Keratinocyte (primary cell): ENCODE measurements around the gene C4BPA. TPM values are rescaled to one million over a fixed set of nuclear protein-coding genes. Genes with fewer than 3 reads are reported as not detected.

ENCODE experiments used
- DNase-seq: peaks from one replicate; pipeline ENCODE4 v3.0.0-alpha.2; 2011; ENCODE audit warnings: low read depth, missing footprints, low spot score
- FAIRE-seq: peaks from 2 replicates; lab custom pipeline; 2011; peaks lifted over from hg19 to GRCh38; lab: Jason Lieb, UNC
- H2AFZ ChIP-seq: 2 replicates; pipeline ENCODE4 v1.6.0; 2012; ENCODE audit warnings: low read length, control low read depth, inconsistent platforms; ENCODE audit not compliant: control insufficient read depth
- H3K27ac ChIP-seq: 2 replicates; pipeline ENCODE4 v1.5.1; 2011; ENCODE audit warnings: low read length; ENCODE audit not compliant: control insufficient read depth, insufficient read depth
- H3K27me3 ChIP-seq: 3 replicates; pipeline ENCODE4 v1.6.0; 2011; ENCODE audit warnings: low read length; ENCODE audit not compliant: control insufficient read depth, insufficient read depth; ENCODE audit errors: extremely low read depth
- H3K36me3 ChIP-seq, 2 experiments: 2 replicates in 1 of 2; 3 replicates in 1 of 2; pipeline ENCODE4 v1.5.1; 2011; ENCODE audit warnings: low read length in 2 of 2, mild to moderate bottlenecking in 1 of 2; ENCODE audit not compliant: control insufficient read depth in 2 of 2, insufficient read depth in 2 of 2; ENCODE audit errors: extremely low read depth in 1 of 2
- H3K4me1 ChIP-seq: 3 replicates; pipeline ENCODE4 v1.5.1; 2011; ENCODE audit warnings: low read length; ENCODE audit not compliant: control insufficient read depth, insufficient read depth; ENCODE audit errors: extremely low read depth
- H3K4me2 ChIP-seq: 3 replicates; pipeline ENCODE4 v1.6.0; 2011; ENCODE audit warnings: low read depth, low read length; ENCODE audit not compliant: control insufficient read depth, insufficient read depth; ENCODE audit errors: extremely low read depth
- H3K4me3 ChIP-seq, 3 experiments: fragments of 200-600 bp in 1 of 3; sonication (generic) in 1 of 3; 2 replicates in 2 of 3; 3 replicates in 1 of 3; pipeline ENCODE4 v1.5.1; 2011 to 2016; ENCODE audit warnings: low read length in 3 of 3, mild to moderate bottlenecking in 3 of 3, control low read depth in 2 of 3, inconsistent platforms in 1 of 3, low read depth in 1 of 3, mixed read lengths in 1 of 3, mixed run types in 1 of 3, moderate library complexity in 1 of 3; ENCODE audit not compliant: control insufficient read depth in 2 of 3, insufficient read depth in 2 of 3; ENCODE audit errors: extremely low read depth in 1 of 3
- H3K79me2 ChIP-seq: 2 replicates; pipeline ENCODE4 v1.6.0; 2012; ENCODE audit warnings: low read length; ENCODE audit not compliant: control insufficient read depth, insufficient read depth
- H3K9ac ChIP-seq: 3 replicates; pipeline ENCODE4 v1.6.0; 2011; ENCODE audit warnings: low read length; ENCODE audit not compliant: control insufficient read depth, insufficient read depth; ENCODE audit errors: extremely low read depth
- H3K9me1 ChIP-seq: 3 replicates; pipeline ENCODE4 v1.6.0; 2011; ENCODE audit warnings: low read length; ENCODE audit not compliant: control insufficient read depth, insufficient read depth; ENCODE audit errors: extremely low read depth
- H3K9me3 ChIP-seq: 2 replicates; pipeline ENCODE4 v1.5.1; 2012; ENCODE audit warnings: low read depth, low read length; ENCODE audit not compliant: control insufficient read depth
- H4K20me1 ChIP-seq: 3 replicates; pipeline ENCODE4 v1.6.0; 2011; ENCODE audit warnings: low read length; ENCODE audit not compliant: control insufficient read depth, insufficient read depth; ENCODE audit errors: extremely low read depth
- CTCF ChIP-seq, 3 experiments: IDR thresholded peaks in 1 of 3; conservative IDR thresholded peaks in 1 of 3; optimal IDR thresholded peaks in 1 of 3; 2 replicates in 2 of 3; 3 replicates in 1 of 3; pipeline versions ENCODE3 to v1.5.1; 2011; ENCODE audit warnings: low read length in 3 of 3, mild to moderate bottlenecking in 3 of 3, moderate library complexity in 2 of 3, control low read depth in 1 of 3, inconsistent platforms in 1 of 3; ENCODE audit not compliant: insufficient read depth in 2 of 3; ENCODE audit errors: extremely low read depth in 1 of 3
- EZH2 ChIP-seq: IDR thresholded peaks from one replicate; pipeline ENCODE4 v1.6.1; 2012; ENCODE audit warnings: inconsistent platforms, mild to moderate bottlenecking, low read length, moderate library complexity
- dilution Hi-C: fragments of 300-500 bp; cut with MboI; formaldehyde crosslinking; loops from one replicate; pipeline ENCODE4 v1.7.0; 2020; ENCODE audit warnings: low sequenced_read_pairs; ENCODE audit not compliant: extremely low pct_ligation_motif_present
- polyA plus RNA-seq, 5 experiments: library from polyadenylated mRNA; depleted of rRNA in 3 of 5; stranded (reverse) in 3 of 5; stranded (forward) in 1 of 5; unstranded in 1 of 5; fragments of >200 nt; gene quantifications; 1 replicate in 1 of 5; 2 replicates in 3 of 5; 3 replicates in 1 of 5; pipeline versions ENCODE4 v1.2.1 to v1.2.3, GENCODE V29; 2011 to 2012; ENCODE audit warnings: missing spikeins in 2 of 5, low read depth in 1 of 5, low replicate concordance in 1 of 5

C4BPA gene
- polyA plus RNA-seq, 1 donor (not counting 4 experiments of a cell fraction or from before 2014, with no cell fraction given) = not detected

DNA sequence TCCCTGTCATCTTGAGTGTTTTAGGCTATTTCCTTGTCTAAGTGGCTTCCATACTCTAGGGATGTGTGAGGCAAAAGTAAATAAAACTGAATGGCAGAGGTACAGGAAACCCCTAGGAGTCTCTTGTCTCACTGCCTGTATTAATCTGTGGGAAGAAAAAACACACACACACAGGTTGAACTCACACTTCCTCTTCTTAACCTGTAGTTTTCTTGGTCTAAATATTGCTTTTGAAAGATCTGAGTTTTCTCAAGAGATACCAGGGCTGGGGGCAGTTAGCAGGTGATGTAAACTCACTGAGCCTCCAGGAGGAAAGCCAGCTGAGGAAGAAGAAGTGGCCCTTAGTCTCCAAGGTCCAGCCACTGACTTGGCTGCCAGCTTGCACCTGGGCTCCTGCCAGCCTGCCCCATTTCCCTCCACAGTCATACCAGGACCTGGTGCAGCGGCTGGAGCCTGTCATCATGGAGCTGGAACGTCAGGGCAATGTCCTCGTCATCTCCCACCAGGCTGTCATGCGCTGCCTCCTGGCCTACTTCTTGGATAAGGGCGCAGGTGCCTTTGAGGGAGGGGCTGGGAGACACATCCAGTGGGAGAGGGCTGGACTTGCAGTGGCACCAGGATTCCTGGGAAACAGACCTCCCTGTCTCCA lies 34.1 kb upstream of the C4BPA start:
- no peaks in the 10 kb centered on the region for H4K20me1 ChIP-seq
- no peak overlapping the region for H3K4me3 ChIP-seq
- FAIRE-seq (no peak), DNase-seq (no peak)
- no peak overlapping the region for H3K27ac ChIP-seq
- dilution Hi-C loops = no loop called here
- H2AFZ ChIP-seq = no peak overlapping the region
- no peak overlapping the region for H3K4me2 ChIP-seq
- peaks cover 32 to 34% of the 10 kb centered on the region in 2 experiments for H3K36me3 ChIP-seq
- H3K27me3 ChIP-seq = no peaks in the 10 kb centered on the region
- H3K9me1 ChIP-seq = no peaks in the 10 kb centered on the region
- no peaks in the 10 kb centered on the region for H3K79me2 ChIP-seq
- H3K9ac ChIP-seq = no peak overlapping the region
- no peaks in the 10 kb centered on the region for H3K9me3 ChIP-seq
- no peak for TF ChIP-seq CTCF (optimal IDR thresholded peaks at IDR 0.05 in 1 of 3, IDR thresholded peaks at IDR 0.05 in 1 of 3, conservative IDR thresholded peaks at IDR 0.05 in 1 of 3; ENCODE audit: extremely low read depth in 1 of 3, insufficient read depth in 2 of 3, low read length in 3 of 3)
- peaks cover 22% of the 10 kb centered on the region for H3K4me1 ChIP-seq

DNA sequence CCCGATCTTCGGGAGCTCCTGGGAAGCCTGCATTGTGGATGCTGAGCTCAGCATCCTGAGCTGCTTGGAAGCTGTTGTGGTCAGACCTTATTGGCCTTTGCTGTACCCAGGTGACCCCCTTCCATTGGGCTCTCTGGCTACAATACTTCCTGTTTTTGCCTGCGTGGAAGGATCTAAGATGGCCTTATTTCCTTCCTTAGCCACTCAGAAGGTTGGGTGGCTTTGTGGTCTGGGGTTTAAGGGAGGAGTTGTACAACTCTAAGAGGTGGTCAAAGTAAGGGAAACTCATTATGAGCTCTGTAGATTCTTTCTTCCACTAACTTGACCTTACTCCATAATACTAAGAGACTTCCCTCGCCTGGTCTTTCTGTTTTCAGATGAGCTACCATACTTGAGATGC lies 33.2 kb upstream of the C4BPA start:
- H3K4me1 ChIP-seq = peaks cover 25% of the 10 kb centered on the region
- no peaks in the 10 kb centered on the region for H3K27me3 ChIP-seq
- H4K20me1 ChIP-seq = no peaks in the 10 kb centered on the region
- H3K27ac ChIP-seq = no peak overlapping the region
- H3K4me3 ChIP-seq = no peak overlapping the region
- FAIRE-seq (no peak), DNase-seq (no peak)
- dilution Hi-C loops = no loop called here
- H2AFZ ChIP-seq = no peak overlapping the region
- H3K79me2 ChIP-seq = no peaks in the 10 kb centered on the region
- H3K9me3 ChIP-seq = no peaks in the 10 kb centered on the region
- H3K9me1 ChIP-seq = no peaks in the 10 kb centered on the region
- no peak overlapping the region for H3K9ac ChIP-seq
- H3K4me2 ChIP-seq = no peak overlapping the region
- H3K36me3 ChIP-seq = peaks cover 31% of the 10 kb centered on the region in 2 experiments
- TF ChIP-seq EZH2 (no peak), CTCF (optimal IDR thresholded peaks at IDR 0.05 in 1 of 3, IDR thresholded peaks at IDR 0.05 in 1 of 3, conservative IDR thresholded peaks at IDR 0.05 in 1 of 3; ENCODE audit: extremely low read depth in 1 of 3, insufficient read depth in 2 of 3, low read length in 3 of 3) (no peak)
